ENCODE results near the gene SEC14L1.

Gene SEC14L1

DNA sequence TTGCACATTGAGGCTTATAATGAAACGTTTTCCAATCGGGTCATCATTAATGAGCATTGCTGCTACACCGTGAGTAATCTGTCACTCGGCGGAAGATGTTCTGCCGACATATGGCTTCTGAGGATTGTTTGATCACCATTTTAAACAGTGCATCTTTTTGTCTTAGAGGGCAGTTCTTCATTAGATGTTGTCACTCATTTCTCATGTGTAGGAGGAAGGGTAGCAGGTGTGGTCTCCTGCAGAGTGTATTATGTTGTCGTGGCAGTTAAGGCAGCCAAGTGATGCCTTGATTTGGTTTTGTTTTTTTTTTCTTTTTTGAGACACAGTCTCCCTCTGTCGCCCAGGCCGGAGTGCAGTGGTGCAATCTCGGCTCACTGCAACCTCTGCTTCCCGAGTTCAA is 50.5 kb downstream of the SEC14L1 start (continued):
- TF ChIP-seq, protein P1, sequence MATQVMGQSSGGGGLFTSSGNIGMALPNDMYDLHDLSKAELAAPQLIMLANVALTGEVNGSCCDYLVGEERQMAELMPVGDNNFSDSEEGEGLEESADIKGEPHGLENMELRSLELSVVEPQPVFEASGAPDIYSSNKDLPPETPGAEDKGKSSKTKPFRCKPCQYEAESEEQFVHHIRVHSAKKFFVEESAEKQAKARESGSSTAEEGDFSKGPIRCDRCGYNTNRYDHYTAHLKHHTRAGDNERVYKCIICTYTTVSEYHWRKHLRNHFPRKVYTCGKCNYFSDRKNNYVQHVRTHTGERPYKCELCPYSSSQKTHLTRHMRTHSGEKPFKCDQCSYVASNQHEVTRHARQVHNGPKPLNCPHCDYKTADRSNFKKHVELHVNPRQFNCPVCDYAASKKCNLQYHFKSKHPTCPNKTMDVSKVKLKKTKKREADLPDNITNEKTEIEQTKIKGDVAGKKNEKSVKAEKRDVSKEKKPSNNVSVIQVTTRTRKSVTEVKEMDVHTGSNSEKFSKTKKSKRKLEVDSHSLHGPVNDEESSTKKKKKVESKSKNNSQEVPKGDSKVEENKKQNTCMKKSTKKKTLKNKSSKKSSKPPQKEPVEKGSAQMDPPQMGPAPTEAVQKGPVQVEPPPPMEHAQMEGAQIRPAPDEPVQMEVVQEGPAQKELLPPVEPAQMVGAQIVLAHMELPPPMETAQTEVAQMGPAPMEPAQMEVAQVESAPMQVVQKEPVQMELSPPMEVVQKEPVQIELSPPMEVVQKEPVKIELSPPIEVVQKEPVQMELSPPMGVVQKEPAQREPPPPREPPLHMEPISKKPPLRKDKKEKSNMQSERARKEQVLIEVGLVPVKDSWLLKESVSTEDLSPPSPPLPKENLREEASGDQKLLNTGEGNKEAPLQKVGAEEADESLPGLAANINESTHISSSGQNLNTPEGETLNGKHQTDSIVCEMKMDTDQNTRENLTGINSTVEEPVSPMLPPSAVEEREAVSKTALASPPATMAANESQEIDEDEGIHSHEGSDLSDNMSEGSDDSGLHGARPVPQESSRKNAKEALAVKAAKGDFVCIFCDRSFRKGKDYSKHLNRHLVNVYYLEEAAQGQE (tag by site-specific recombination; IDR thresholded peaks at IDR 0.05): no peak
- TF ChIP-seq ZNF610 (tag by site-specific recombination; IDR thresholded peaks at IDR 0.05; ENCODE audit: borderline replicate concordance): no peak
- TF ChIP-seq, protein P2, sequence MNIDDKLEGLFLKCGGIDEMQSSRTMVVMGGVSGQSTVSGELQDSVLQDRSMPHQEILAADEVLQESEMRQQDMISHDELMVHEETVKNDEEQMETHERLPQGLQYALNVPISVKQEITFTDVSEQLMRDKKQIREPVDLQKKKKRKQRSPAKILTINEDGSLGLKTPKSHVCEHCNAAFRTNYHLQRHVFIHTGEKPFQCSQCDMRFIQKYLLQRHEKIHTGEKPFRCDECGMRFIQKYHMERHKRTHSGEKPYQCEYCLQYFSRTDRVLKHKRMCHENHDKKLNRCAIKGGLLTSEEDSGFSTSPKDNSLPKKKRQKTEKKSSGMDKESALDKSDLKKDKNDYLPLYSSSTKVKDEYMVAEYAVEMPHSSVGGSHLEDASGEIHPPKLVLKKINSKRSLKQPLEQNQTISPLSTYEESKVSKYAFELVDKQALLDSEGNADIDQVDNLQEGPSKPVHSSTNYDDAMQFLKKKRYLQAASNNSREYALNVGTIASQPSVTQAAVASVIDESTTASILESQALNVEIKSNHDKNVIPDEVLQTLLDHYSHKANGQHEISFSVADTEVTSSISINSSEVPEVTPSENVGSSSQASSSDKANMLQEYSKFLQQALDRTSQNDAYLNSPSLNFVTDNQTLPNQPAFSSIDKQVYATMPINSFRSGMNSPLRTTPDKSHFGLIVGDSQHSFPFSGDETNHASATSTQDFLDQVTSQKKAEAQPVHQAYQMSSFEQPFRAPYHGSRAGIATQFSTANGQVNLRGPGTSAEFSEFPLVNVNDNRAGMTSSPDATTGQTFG (tag by site-specific recombination; IDR thresholded peaks at IDR 0.05; ENCODE audit: borderline replicate concordance): no peak
- no peak for TF ChIP-seq ZNF292 (tag by site-specific recombination; IDR thresholded peaks at IDR 0.05; ENCODE audit: borderline replicate concordance, low read depth)
- TF ChIP-seq ZNF560 (tag by site-specific recombination; IDR thresholded peaks at IDR 0.05; ENCODE audit: borderline replicate concordance): no peak

DNA sequence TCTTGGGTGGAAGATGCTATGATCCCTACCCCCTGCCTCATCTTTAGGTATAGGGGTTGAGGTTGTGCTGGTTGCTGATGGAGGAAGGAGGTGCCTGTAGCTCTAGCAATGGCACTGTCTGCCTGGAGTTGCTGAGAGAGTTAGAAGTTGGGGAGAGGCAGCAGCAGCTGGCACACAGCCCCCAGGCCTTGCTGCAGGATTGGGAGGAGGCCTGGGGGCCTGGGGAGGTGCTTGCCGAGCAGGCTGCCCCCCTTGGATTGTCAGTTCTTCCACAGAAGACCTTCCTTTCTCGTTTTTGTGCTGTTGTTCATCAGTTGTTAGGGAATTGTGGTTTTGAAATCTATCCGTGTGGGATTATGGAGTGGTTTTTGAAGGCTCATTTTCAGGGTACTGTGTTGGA is 52.9 kb downstream of the SEC14L1 start:
- H3K9me3 ChIP-seq (ENCODE audit: control insufficient read depth, insufficient read depth, low read depth, low read length): no peaks in the 10 kb centered on the region
- H3K27ac ChIP-seq (ENCODE audit: extremely low read depth, low read depth, low read length): no peak overlapping the region
- ChIA-PET CTCF (no interaction called here), POLR2A (no interaction called here)
- TF ChIP-seq ZNF707 (tag by site-specific recombination; IDR thresholded peaks at IDR 0.05) (no peak), ZBTB8A (tag by site-specific recombination; IDR thresholded peaks at IDR 0.05) (no peak), ZEB2 (tag by site-specific recombination; IDR thresholded peaks at IDR 0.05) (no peak), MEIS1 (CRISPR knock-in tag; IDR thresholded peaks at IDR 0.05; ENCODE audit: borderline replicate concordance) (no peak), ZNF621 (tag by site-specific recombination; IDR thresholded peaks at IDR 0.05) (no peak), ZNF660 (tag by site-specific recombination; IDR thresholded peaks at IDR 0.05) (no peak), ZNF140 (tag by site-specific recombination; IDR thresholded peaks at IDR 0.05) (no peak), TRIM28 (IDR thresholded peaks at IDR 0.05; ENCODE audit: borderline replicate concordance, low read length) (no peak), ZXDB (tag by site-specific recombination; IDR thresholded peaks at IDR 0.05) (no peak), ZNF48 (tag by site-specific recombination; IDR thresholded peaks at IDR 0.05) (no peak), ZFP41 (tag by site-specific recombination; IDR thresholded peaks at IDR 0.05; ENCODE audit: borderline replicate concordance) (no peak), YY1 (tag by site-specific recombination; IDR thresholded peaks at IDR 0.05) (no peak), ZNF112 (tag by site-specific recombination; IDR thresholded peaks at IDR 0.05) (no peak), ZNF571 (tag by site-specific recombination; IDR thresholded peaks at IDR 0.05) (no peak), ZNF19 (tag by site-specific recombination; IDR thresholded peaks at IDR 0.05; ENCODE audit: low read depth) (no peak), KLF1 (tag by site-specific recombination; IDR thresholded peaks at IDR 0.05) (no peak)
- TF ChIP-seq, protein P3, sequence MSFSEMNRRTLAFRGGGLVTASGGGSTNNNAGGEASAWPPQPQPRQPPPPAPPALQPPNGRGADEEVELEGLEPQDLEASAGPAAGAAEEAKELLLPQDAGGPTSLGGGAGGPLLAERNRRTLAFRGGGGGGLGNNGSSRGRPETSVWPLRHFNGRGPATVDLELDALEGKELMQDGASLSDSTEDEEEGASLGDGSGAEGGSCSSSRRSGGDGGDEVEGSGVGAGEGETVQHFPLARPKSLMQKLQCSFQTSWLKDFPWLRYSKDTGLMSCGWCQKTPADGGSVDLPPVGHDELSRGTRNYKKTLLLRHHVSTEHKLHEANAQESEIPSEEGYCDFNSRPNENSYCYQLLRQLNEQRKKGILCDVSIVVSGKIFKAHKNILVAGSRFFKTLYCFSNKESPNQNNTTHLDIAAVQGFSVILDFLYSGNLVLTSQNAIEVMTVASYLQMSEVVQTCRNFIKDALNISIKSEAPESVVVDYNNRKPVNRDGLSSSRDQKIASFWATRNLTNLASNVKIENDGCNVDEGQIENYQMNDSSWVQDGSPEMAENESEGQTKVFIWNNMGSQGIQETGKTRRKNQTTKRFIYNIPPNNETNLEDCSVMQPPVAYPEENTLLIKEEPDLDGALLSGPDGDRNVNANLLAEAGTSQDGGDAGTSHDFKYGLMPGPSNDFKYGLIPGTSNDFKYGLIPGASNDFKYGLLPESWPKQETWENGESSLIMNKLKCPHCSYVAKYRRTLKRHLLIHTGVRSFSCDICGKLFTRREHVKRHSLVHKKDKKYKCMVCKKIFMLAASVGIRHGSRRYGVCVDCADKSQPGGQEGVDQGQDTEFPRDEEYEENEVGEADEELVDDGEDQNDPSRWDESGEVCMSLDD (tag by site-specific recombination; IDR thresholded peaks at IDR 0.05): no peak
- no peaks in the 10 kb centered on the region for H3K4me1 ChIP-seq (ENCODE audit: control insufficient read depth, insufficient read depth, low read length)
- no peak overlapping the region for H3K4me3 ChIP-seq (ENCODE audit: low read depth, low read length)
- H3K36me3 ChIP-seq (ENCODE audit: control insufficient read depth in 2 of 2, insufficient read depth in 1 of 2, low read length in 2 of 2): peaks cover 30 to 68% of the 10 kb centered on the region in 2 experiments
